GM21423 (cell line): ENCODE results near the gene XK.

Experiments
- ATAC-seq: cut with Tn5 transposase; IDR thresholded peaks from one replicate; pipeline ENCODE4 v1.9.1; 2021; ENCODE audit warnings: mild to moderate bottlenecking, moderate library complexity; ENCODE audit not compliant: unreplicated experiment

The XK gene

DNA sequence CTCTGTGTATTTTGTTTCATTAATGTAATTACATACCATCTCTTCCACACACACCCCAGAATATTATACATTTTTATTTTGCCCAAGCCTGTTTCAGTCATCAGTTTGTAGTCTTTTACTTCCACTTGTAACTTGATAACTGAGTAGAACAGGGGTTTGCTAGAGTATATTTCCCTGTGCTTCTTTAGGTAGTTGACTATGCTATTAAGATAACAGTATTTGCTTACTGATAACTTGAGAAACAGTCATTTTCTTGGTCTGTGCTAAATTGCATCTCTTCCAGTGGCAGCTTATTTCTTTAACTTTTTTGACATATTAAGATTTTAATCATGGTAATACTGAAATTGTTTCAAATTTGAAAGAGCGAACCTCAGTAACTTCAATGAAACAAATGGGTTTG, 7.0 kb upstream of the XK start:
- ATAC-seq = no peak

DNA sequence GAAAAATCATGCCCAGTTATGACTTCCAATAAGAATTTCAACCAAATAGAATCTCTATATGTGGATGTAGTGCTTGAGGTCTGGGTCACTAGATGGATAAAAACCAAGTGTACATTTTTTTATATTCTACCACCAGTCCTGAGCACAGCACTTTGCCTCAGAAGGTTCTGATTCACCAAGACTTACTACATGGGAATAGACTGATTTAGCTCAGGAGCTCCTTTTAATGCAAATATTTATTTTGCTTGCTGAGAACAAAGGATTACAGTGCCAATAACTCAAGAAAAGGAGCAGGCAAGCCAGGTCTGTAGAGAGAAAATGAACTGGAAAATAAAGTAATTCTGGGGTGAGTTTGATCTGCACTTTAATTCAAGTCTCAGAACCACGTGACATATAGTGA, 6.4 kb upstream of the XK start:
- no peak for ATAC-seq

DNA sequence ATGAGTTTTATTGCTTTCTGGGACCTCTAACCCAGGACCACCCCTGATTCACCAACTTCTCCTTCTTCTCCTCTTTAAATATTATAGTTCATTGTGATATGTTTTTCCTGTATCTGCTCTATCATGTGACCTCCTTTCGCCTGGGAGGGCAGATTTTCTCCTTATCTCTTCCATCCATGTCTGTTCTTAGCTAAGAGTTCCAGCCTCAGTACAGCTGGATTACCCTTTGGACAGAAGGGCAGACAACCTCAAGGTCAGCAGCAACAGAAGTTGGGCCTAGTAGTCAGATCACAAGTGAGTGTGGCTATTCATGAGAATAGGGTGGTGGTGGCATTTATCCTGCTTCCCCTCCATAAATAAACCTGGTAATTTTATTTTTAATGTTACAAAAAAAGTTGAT, 5.7 kb upstream of the XK start:
- no peak for ATAC-seq

DNA sequence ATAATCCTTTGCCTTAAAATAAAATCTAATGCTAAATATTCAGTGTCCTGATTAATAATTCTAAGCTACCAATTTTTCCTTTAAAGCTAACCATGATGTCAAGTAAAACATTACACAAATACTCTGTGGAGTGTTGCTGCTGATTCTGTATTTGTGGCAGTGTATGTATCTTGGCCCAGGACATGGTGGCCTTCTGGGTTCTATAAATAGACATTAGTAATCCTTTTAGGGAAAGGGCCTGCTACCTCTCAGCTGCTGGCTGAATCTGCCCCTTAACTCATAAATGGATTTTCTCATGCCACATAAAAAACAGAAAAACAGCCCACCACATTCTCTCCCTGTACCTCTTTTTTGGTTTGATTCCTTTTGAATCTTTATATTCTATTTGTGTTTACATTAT, 1.2 kb upstream of the XK start:
- no peak for ATAC-seq

DNA sequence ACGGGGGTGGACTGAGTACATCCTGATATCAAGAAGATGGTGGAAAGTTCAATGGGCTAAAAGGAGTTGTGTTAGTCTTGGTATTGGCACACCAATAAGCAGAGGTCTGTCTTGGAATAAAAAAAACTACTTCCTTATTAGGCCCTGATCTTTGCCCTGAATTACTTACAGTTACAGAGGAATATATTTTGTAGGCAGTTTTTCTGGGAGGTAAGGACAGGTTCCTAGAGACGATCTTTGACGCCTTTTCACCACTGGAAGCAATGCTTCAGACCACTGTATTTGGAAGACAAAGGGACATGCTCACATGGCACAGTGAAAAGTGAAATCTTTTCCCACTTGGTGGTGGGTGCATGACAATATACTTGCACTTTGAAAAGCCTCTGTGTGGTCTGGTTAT, 618 bp upstream of the XK start:
- no peak for ATAC-seq

DNA sequence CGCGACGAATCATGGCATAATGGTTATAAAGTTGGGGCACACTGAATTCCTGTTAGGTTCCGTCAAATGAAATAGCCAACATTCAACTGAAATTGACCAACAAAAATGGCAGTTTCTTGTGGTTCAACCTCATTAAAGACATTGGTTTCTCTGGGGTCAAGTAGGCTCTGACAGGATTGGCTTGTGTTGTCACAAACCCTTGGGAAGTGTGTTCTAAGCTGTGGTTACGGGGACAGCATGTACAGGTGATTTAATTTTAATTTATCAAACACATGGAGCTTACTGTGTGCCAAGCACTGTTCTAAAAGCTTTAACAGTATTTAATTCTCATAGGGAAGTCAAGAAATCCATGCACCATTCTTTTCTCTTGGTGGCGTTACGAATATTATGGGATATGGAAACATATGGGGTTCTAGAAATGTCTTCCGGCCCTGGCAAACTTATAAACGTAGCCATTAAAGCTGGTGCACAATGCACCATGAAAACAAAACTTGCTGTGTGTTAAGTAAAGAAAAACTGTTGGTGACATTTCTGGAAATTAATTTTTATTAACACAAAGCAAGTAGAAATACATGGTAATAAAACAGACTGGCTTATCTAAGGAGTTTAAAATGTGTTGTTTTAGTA, 891 bp downstream of the XK start:
- ATAC-seq = no peak

DNA sequence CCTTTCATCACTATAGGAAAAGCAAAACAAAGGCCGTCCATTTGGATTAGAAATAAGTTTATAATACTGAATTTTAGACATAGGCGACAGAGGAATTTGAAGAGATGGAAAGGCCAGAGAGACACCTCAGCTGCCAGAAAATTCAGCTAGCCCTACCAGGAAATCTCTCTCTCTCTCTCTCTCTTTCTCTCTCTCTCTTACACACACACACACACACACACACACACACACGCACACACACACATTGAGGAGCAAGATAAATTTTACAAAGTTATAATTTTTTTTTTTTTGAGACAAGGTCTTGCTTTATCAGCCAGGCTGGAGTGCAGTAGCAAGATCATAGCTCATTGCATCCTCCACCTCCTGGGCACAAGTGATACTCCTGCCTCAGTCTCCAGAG, 1.4 kb downstream of the XK start:
- no peak for ATAC-seq

DNA sequence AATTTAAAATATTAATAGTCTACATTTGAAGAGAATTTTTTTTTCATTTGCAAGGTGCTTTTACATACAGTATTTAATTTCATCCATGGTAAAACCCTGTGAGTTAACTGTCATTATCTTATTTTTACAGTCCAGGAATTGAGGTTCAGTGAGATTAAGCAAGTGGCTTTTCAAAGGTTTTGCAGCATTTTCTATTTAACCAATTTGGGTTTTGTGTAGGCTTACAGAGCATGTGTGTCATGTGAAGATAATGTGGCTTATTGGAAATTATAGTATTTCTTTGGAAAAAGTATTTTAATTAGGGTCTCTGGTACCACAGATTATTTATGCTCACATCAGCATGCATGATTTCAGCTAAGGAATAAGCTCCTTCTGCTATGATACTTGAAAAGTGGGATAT, 4.5 kb downstream of the XK start:
- no peak for ATAC-seq

DNA sequence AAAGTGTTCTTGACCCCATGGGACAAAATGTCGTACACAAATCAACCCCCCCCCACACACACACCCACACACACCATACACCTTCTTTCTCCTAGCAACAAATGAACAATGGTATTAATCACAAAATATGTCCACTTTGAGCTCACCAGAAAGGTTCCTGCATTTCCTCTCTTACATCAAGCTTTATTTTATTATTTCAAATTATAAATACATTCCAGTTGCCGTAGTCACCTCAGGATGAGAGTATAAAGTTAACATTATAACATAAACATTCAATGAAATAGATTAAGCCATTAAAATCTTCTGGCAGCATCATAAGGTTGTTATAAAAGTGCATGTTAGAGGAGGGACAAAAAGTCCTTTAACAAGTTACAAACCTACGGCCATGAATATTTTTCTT, 7.3 kb downstream of the XK start:
- ATAC-seq = no peak

DNA sequence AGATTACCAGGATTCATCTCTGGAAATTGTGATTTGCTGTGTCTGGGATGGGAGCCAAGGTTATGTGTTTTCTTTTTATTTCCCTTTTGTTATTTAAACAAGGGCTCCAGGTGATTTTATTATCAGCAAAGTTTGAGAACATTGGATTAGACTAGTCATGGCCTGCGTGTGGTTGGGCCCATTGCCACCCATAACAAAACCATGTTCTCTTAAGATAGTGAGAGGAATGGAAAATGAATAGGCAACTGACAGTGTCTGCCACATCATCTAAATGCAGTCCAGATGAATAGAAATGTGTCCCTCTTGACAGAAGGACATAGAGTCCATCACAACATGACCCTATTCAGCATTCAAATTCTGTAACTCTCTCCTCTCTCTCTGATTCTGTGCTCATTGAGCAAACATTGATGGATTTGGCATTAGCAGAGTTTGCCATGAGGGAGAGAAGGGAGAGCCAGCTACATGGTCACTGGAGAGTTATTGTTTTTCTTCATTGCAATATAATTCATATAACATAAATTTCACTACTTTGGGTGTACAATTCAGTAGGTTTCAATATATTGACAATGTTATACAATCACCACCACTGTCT, 11.7 kb downstream of the XK start:
- ATAC-seq = no peak

DNA sequence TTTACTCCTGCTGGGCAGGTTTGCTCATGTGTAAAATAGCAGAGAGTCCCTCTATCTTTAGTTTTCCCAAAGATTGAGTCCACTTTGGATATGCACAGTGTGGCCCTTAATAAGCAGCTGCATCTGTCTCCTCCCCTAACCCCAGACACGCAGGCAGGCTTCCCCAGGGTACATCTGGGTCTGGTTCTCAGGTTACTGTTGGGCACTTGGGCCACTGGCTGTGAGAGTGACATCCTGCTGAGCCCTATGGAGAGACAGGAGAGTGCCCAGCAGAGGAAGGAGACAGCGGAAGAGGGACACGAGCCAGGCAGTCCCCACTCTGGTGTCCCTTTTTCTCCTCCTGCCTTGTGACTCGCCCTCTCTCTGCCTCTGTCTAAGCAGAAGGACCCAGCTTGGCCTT, 16.0 kb downstream of the XK start:
- ATAC-seq = no peak

DNA sequence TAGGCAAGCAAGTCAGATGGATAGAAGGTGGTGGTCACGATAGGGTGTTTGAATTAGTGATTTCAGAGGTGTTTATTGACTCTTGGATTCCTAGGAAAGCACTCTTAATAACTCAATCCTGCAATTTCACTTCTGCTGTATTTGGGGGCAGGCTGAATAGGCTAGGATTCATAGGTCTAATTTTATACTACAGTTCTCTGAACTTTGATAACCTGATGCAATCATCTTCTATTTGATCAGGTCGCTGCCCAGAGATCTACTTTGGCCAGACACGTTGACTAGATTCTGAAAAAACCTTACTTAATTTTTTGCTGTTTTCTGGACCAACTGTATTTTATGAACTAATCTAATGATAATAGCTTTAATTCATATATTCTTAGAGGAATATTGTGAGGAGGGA, 26.4 kb downstream of the XK start:
- no peak for ATAC-seq

DNA sequence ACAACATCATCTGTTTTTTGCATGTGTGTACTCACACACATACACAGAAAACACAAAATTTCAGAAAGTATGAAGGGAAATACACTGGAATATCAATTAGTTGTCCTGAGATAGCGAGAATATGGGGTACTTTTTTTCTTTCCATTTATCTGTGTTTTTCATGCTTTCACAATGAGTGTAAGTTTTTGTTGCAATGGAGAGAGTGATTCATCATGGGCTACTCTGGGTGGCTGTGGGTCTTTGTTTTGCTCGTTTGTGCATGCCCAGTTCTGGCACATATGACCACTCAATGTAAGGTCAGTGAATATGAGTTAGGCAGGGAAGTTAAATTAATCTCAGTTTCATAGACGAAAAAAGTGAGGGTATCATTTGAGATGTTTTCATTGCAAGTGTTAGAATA, 26.9 kb downstream of the XK start:
- no peak for ATAC-seq

DNA sequence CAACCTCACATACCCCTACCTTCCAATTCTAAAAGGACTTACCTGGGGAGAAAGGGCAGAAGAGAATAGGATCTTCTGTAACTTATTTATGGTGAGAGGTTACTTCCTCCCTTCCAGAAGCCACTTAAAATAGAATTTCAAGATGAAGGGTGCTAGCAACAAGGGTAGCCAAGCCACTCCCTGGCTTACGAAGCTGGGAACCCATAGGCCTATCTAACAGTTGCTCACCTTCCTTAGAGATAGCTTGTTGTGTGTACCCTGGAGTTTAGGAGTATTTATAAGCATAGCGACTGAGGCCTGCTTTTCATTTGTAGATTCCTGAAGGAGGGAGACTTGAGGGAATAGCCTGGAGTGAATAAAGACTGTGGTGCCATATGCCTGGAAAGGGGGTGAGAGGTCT, 28.9 kb downstream of the XK start:
- ATAC-seq = no peak

DNA sequence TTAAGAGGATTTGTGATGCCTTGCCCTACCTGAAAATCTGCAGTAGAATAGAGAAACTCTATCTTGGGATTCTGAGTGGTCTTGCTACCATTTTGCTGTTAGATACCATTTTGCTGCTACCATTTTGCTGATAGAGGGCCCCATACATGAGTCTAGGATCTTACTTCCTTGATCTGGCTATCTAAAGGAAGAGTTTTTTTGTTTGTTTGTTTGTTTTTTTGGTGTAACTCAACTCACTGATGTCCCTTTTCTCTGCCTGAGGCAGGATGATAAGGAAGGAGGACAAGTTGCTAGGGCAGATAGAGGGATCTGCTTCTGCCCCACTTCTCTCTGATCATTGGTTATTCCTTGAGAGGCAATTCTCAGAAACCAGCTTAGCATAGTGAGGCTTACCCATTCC, 31.0 kb downstream of the XK start:
- no peak for ATAC-seq

DNA sequence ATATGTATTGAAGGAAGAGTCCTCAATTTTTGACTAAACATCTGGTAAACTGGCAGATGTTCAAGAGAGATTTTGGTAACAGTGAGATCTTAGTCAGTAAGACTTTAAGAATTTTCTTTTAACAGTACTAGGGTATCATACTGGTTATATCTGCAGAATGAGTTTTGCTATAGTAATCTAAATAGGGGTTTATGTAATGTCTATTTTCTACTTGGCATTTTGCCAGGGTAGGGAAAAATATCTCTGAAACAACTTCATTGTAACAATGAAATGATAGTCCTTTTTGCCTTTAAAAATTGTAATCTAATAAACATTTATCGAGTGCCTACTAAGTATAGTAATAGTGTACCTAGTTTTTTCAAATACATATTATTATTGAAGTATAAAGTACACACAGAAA, 32.1 kb downstream of the XK start:
- no peak for ATAC-seq

DNA sequence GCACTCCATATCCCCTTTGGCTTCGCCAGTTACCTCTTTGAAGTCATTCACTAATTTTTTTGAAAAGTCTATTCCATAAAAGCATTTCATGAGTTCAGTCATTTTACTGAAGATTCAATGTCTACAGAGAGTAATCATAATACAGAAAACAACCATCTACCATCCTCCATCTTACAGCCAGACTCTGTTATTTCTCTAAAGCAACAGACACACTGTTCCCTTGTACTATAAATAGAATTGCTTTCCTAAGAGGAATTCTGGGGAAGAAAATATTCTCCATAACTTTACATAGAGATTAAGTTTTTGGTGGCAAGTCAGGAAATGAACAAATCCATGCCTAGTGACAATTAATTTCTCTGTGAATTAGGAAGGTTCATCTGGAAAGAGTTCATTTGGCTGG, 37.0 kb downstream of the XK start:
- ATAC-seq = no peak

DNA sequence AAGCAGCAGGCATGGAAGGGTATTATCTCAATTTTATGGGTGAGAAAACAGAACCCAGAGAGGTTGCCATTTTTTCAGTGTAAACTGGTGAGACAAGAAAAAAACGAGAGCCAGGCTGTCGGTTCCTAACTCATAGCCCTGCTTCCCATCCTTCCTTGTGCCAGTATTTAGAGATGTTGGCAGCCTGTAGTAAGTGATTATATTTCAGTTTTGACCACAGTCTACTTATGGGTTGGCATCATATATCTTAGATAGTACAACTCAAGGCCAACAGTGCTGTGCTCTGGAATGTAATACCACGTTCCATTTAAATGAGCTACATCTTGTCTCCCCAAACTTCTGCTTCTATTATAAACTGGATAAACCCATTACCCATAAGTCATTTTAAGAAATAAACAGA, 40.8 kb downstream of the XK start:
- ATAC-seq = no peak

DNA sequence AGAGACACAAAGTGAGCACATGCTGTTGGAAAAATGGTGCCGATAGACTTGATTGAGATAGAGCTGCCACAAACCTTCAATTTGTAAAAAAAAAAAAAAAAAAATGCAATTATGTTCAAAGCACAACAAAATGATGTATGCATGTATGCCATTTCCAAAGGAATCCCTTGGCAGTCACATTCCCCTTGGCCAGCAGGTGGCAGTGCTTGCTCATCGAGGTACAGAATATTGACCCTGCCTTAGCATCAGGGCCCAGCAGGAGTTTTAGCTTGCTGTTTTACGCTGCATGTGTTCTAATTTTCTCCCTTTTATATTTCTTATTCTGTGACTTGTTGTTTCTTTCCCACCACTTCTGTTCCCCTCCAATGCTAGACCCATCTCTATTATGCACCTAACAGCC, 59.8 kb downstream of the XK start:
- peak; percentile 47 for ATAC-seq

DNA sequence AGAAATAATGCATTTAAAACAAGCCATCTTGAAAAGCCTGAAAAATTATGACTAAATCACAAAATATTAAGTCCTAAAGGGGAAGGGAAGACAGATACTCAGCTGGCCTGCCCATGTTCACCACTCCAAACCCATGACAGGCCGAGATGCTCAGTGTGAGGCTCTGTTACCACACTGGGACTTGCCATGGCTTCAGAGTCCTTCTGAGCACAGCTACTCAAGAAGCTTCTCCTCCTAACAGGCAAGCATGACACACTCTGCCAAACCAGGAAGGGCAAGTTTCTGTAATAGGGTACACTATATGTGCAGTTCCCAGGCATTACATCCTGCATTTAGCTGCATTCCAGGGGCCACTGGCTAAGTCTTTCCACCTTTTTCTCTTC, 60.2 kb downstream of the XK start:
- ATAC-seq = peak; percentile 36

DNA sequence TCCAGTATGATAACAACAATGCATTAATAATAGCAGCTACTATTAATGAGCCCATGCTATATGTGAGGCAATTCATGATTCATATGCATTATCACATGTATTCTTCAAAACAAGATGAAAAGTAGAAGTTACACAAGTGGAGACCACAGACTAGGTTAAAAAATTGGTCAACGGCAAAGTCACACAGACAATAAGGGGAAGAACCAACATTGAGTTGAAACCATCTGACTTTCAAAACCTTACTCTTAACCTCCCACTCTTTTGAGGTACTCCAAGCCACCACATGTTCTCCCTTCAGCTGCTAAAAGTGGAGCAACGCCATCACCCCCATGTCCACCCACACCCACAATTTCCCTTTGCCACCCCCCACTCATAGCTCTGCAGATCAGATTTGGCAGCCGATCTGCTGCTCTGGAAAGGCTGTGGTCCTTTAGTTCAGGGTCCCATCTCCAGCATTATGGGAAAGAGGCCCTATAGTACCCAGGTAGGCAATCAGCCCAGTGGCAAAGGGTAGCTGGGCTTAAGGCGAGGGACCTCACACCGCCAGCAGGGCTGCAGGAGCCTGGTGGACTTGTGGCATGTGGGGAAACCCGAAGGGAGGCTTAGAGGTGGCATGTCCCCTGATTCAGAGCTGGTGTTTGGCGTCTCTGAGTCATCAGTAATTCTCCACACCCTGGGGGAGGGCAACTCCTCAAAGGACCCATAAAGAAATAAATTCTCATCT, 60.8 kb downstream of the XK start:
- peak; percentile 90 for ATAC-seq

DNA sequence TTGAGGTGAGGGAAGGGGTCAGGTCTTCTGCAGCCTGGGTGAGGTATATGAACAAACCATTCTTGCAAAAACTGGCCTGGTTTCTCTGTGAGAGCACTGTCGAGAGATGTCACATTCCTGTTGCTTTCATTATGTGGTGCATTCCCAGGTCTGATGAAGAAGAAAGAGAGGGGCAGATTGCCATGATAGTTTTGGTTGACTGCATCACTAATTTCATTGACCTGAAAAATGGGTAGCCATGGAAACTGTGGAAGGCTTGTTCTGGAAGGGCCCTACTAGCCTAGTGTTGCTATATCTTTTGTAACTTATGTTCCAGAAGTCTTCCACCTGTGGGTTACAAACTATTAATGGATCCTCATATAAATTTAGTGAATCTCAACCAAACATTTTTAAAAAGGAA, 61.4 kb downstream of the XK start:
- no peak for ATAC-seq

DNA sequence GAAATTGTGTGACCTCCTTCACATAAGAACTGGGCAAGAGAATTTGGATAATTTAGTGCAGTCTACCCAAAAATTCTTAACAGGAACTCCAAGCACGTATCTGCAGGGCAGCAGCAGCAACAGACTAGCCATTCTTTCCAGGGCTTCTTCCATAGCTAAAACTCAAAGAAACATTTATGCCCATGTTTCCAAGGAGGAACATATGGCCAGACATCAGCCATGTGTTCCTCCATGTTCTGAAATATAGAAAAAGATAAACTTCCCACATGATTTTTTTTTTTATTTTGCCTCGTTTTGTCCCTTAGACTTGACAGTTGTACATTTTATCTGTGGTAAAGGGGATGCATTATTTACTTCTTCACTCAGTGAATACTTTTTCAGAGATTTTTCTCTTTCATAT, 66.7 kb downstream of the XK start:
- ATAC-seq = no peak
